HG02938 (cell line): ENCODE results near the gene C11orf65.
"Not testable (repeated sequence)": the region's sequence is repeated elsewhere in the genome, so short reads cannot be mapped to it uniquely, and the experiment has no call there.

Source experiments
- ATAC-seq: cut with Tn5 transposase; IDR thresholded peaks from one replicate; pipeline ENCODE4 v1.9.1; 2021; ENCODE audit warnings: mild to moderate bottlenecking, moderate library complexity; ENCODE audit not compliant: unreplicated experiment

The C11orf65 gene

DNA sequence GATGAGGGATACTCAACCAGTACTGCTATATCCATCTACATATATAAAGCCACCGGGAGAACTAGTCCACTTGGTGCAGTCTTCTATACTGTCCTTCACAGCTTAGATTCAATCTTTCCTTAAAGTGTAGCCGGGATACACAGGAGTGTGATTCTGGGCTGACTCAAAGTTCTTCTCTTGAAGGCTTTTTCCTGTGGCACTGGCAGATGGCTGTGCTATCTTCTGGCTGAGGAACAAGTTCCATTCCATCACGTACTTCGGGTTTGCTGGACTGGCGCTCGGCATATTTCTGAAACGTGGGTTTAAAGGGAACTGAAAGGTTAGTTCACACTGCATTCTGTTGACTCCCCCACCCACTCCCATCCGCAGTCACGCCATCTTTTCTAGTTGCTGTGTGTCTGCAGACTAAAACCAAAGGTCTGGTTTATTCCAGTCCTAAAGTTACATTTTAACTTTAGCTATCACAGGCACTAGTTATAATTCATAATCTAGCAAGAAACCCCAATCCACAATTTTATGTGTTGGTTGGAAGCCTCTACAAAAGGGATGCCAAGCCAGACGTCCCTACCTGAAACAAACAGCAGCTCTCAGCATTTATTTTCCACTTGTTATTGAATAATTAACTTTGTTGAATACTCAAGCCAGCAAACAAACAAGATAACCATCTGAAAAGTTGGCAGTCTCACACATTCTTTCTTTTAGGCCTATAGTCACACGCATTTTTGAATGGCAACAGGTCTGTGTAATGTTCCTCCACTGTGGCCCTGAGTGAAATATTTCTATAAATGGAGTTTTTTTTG, 7.5 kb upstream of the C11orf65 start:
- ATAC-seq, result no peak

DNA sequence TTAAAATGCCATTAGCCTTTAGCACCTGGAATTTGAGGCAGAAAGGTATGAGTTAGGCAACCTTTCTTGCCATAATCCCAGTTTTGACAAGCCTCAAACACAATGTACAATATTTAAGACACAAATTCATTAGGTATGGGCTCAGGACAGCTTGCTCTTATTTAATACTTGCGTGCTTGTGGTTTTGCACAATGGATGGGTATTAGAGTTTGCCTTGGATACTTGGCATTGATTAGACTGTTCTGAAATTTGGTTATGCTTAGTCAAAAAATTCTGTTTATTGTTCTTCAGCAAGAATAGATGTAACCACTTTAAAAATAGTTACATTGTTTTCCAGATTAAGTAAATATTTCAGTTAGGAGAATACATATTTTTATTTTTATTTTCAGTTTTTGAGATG, 5.4 kb upstream of the C11orf65 start:
- ATAC-seq, result no peak

DNA sequence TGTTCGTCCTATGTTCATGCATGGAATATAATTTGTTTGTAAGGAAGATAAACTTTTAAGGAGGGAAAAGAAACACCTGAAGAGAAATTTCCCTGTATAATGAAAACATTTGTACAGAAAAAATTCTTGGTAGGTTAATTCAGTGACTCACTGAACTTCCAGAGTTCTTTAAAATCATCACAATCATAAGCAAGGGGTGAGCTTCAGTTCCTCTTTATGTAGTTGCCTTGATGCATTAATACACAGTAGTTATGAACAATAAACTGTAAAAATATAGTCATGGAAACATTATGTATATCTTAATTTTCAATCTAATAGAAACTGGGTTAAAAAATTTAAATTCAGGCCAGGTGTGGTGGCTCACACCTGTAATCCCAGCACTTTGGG, 1.1 kb upstream of the C11orf65 start:
- ATAC-seq, result no peak

DNA sequence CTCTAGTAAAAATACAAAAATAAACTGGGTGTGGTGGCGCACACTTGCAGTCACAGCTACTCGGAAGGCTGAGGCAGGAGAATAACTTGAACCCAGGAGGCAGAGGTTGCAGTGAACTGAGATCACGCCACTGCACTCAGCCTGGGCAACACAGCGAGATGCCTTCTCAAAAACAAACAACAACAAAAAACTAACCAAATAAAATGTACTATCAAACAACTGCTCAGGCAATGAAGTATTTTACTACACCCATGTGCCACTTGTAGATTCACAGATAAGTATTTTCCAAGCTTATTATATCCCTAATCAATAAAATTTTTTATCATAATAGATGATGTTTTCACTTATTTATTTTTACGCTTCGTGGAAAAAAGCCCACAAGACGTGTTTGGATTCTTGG, 924 bp downstream of the C11orf65 start:
- ATAC-seq, result no peak

DNA sequence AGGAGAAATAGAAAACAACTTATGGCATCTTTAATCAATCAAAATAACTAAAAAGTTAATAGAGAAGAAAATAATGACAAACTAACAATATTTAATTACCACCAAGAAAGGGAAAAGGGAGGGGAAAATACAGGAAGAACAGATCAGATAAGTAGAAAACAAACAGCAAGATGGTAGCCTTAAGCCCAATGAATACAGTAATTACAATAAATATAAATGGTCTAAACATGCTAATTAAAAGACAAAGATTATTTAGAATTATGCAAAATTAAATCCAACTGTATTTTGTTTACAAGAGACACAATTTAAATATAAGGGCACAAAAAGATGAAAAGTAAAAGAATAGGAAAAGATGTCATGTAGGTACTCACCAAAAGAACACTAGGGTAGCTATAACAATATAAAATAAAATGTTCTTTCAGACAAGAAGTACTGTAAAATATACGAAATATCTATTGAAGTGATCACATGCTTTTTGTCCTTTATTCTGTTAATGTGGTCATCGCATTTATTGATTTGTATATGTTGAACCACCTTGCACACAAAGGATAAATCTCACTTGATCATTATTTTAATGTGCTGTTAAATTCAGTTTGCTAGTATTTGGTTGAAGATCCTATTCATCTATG, 14.0 kb downstream of the C11orf65 start:
- no peak for ATAC-seq

DNA sequence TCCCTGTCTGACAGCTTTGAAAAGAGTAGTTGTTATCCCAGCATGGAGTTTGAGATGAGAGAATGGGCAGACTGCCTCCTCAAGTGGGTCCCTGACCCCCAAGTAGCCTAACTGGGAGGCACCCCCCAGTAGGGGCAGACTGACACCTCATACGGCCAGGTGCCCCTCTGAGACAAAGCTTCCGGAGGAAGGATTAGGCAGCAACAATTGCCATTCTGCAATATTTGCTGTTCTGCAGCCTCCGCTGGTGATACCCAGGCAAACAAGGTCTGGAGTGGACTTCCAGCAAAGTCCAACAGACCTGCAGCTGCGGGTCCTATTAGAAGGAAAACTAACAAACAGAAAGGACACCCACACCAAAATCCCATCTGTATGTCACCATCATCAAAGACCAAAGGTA, 25.9 kb downstream of the C11orf65 start:
- not testable (repeated sequence) for ATAC-seq

DNA sequence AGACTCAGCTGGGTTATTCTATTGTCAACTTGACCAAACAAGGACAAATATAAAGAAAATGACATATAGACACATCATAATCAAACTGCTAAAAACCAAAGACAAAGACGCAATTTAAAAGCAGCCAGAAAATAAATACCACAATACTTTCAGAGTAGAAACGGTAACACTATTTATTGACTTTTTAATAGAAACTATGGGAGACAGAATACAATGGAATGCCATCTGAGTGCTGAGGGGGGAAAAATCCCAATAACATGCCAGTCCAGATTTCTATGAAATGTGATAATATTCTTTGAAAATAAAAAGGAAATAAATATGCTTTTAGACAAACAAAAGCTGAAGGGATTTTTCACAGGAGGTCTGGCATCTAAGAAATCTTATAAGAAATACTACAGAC, 30.7 kb downstream of the C11orf65 start:
- ATAC-seq, result no peak

DNA sequence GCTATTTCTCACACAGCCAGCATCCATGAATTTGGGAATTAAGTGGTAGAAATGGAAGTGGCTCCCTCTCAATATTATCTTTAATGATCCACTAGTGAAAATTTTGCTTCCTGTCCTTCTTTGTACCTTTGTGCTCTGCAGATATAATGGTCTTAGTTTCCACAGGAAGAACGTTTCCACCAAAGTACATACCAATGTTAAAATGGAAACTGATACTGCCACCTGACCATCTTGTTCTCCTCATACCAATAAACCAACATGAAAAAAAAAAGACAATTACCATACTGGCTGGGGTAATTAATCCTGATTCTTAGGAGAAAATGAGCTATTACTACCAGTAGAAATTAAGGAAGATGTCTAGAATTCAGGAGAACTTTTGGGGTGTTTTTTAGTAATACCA, 32.3 kb downstream of the C11orf65 start:
- ATAC-seq, result no peak

DNA sequence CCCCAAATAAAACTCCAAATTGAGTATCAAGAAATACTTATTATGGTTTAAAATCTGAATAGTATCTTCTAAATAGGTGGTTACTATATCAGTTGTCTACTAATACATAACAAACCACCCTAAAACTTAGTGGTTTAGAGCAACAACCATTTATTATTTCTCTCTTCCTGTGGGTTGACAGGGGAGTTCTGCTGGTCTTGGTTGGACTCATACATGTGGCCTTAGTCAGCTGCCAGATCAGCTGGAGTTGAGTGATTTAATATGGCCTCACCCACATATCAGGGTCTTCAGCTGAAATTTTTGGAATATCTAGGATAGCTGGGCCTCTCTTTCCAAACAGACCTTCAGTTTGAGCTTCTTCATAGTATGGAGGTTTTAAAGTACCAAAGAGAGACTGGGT, 34.5 kb downstream of the C11orf65 start:
- ATAC-seq, result no peak

DNA sequence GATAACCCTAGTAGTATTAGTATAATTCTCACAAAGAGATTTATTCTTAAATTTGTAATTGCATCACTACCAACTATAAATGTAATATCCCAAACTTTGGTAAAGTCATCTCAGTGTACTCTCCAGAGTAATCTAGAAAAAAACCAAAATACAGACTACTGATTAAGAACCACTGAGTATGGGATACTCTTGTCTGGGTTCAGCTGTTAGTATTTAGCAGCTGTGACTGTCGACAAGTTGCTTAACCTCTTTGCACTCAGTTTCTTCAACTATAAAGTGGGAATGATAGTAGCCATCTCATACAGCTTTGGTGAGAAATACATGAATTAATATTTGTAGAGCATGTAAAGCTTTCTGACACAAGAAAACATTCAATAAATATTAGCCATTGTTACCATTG, 35.3 kb downstream of the C11orf65 start:
- no peak for ATAC-seq

DNA sequence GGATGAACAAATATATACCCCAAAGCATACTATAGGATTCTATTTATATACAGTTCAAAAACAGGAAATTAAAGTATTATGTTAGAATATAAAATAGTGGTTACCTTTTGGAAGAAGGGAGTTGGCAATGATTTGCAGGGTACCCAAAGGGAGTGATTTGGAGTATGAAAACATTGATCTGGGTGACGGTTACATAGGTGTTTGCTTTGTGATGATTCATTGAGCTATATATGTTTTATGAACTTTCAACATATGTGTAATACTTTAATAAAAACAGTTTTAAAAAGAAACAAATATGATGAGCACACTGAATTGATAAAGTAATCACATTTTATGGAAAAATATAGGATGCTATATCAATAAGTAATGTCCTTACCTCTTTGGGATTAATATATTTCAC, 36.0 kb downstream of the C11orf65 start:
- no peak for ATAC-seq

DNA sequence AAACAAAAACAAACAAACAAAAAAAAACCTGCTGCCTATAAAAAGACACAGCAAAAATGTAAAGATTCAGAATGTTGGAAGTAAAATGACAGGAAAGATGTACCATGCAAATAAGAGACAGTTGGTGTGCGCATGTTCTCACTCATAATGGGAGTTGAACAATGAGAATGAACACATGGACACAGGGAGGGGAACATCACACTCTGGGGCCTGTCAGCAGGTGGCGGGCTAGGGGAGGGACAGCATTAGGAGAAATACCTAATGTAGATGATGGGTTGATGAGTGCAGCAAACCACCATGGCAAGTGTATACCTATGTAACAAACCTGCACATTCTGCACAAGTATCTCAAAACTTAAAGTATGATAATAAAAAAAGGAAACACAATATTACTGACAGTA, 49.8 kb downstream of the C11orf65 start:
- not testable (repeated sequence) for ATAC-seq

DNA sequence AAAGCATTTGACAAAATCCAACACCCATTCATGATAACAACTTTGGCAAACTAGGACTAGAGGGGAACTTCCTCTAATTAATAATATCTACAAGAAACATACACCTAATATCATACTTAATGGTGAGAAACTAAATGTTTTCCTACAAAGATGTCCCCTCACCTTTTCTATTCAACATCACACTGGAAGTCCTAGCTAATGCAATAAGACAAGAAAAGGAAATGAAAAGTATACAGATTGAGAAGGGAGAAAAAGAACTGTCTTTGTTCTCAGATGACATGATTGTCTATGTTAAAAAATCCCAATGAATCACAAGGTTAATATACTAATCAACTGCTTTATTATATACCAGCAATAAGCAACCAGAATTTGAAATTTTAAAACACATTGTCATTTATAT, 52.4 kb downstream of the C11orf65 start:
- ATAC-seq, result no peak

DNA sequence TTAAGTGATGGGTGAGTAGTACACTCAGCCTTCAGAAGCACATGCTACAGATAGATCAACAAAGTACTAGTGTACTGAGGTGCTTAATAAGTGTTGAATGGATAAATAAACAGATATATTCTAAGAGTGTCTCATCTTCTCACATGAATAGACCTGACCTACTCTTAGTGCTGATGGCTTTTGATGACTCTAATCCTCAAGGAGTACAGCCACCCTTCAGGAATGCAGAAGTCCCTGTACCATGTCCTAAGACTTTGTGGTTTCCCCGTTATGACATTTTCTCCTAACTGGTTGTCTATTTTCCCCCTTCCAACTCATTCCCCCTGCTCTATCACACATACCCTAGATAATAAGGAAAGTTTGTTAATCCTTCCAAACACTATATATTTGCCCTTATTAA, 61.6 kb downstream of the C11orf65 start:
- no peak for ATAC-seq

DNA sequence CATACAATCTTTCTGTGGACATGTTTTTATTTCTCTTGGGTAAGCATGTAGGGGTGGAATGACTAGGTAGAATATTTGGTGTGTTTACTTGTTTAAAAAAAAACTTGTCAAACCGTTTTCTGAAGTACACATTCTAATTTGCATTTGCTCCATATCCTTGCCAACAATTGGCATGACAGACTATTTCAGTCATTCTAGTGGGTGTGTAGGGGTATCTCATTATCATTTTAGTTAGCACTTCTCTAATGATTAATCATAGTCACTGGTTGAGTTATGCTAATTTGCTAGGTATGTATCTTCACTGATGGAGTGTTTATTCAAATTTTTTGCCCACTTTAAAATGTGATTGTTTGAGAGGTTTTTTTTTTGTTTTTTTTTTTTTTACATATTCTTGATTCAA, 64.3 kb downstream of the C11orf65 start:
- ATAC-seq, result no peak

DNA sequence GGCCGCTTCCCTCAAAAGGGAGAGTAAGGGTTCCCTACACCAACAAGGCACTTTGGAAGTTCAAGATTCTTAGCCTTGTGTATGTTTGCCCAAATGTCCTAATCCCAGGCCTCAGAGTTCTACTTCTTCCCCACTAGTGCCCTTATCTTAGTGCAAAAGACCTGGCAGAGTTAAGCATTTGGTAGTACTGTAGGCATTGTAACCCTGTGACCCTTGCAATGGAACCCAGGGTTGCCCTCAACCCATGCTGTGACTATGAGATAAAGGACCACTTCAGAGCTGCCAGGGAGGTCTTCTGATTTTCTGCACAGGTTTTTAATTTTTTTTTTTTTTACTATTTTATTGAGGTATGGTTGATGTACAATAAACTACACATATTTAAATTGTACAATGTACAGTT, 65.1 kb downstream of the C11orf65 start:
- no peak for ATAC-seq

DNA sequence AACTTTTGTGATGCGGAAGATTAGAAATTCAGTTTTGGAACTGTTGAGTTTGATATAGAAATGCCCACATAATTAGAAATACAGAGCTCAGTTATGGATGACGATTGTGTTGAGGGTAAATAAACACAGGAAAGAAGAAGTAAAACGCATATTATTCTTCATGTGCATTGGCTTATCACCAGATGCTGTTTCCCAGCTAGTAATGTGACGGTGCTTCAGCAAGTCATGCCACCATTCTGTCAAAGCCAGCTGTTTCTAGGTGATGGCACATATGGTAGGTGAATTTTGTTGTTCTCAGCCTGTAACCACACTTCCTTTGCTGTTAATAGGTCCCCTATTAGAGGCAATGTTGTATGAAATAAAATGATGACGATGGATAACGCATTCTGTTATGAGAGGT, 68.9 kb downstream of the C11orf65 start:
- ATAC-seq, result no peak

DNA sequence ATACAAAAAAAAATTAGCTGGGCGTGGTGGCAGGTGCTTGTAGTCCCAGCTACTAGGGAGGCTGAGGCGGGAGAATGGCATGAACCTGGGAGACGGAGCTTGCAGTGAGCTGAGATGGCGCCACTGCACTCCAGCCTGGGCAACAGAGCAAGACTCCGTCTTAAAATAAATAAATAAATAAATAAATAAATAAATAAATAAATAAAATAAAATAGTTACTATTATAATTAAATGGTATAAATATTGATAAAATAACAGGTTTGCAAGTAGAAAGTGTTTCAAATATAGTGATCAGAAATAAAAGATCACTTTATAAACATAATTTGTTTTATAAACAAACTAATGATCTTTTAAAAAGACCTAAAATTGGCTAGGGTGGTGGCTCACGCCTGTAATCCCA, 70.7 kb downstream of the C11orf65 start:
- not testable (repeated sequence) for ATAC-seq

DNA sequence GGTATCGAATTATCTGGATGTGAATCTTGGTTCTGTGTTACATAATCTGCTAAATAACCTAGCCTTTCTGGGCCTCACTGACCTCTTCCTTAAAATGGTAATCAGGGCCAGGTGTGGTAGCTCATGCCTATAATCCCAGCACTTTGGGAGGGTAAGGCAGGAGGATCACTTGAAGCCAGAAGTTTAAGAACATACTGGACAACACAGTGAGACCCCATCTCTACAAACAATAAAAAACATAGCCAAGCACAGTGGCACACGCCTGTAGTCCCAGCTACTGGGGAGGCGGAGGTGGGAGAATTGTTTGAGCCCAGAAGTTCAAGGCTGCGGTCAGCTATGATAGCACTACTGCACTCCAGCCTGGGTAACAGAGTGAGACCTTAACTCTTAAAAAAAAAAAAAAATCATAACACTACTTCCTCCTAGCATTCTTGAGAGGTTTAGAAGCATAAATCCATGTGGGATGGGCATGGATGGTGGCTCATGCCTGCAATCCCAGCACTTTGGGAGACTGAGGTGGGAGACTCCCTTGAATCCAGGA, 72.5 kb downstream of the C11orf65 start:
- ATAC-seq, result no peak

DNA sequence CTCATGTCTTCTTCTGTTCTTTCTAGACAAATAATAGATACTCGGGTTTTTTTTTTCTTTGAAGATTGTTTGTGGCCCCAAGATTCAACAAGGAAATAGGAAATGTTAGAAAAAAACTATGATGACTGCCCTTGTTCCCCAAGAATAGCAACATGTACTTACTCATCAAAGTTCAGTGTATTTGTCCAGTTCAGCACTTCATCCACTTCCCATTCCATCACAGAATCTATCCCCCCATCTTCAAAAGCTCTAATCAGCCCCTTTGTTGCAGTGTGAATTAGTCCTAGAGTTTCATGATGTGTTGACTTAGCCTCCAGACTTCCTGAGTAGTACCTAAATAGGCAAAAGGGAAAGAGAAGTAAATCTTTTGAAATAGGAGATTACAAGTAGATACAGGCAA, 74.3 kb downstream of the C11orf65 start:
- no peak for ATAC-seq

DNA sequence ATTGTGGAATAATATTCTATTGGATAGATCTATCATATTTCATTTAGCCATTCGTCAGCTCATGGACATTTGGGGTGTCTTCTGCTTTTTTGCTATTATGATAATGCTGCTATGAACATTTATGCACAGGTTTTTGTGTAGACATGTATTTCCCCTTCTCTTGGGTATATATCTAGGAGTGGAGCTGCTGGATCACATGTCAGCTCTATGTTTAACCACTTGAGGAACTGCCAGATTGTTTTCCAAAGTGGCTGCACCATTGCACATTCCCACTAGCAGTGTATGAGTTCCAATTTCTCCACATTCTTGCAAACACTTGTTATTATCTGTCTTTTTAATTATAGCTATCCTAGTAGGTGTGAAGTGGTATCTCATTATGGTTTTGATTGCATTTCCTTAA, 75.0 kb downstream of the C11orf65 start:
- no peak for ATAC-seq

DNA sequence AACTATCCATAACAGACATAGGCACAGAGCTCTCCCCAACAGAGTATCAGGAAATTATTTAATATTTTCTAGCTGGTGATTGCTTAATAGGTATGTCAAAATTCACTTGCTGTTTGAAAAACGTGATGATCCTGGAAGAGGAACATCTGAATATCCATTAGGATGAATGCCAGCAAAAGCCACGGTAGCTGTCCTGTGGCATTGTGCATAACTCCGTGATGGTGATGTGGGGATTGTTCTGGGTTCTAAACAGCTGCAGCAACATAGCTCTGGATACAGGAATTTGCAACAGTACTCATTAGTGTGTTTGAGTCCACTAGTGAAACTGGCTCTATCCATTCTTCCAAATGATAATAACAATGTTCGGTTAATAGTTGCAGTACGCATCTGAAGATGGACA, 78.8 kb downstream of the C11orf65 start:
- ATAC-seq, result no peak
